ENCODE data around the gene PPIL1.

GRCh38 chr6:36844232-36845170, 30.1 kb downstream of the PPIL1 start:
- TF ChIP-seq, protein P1, sequence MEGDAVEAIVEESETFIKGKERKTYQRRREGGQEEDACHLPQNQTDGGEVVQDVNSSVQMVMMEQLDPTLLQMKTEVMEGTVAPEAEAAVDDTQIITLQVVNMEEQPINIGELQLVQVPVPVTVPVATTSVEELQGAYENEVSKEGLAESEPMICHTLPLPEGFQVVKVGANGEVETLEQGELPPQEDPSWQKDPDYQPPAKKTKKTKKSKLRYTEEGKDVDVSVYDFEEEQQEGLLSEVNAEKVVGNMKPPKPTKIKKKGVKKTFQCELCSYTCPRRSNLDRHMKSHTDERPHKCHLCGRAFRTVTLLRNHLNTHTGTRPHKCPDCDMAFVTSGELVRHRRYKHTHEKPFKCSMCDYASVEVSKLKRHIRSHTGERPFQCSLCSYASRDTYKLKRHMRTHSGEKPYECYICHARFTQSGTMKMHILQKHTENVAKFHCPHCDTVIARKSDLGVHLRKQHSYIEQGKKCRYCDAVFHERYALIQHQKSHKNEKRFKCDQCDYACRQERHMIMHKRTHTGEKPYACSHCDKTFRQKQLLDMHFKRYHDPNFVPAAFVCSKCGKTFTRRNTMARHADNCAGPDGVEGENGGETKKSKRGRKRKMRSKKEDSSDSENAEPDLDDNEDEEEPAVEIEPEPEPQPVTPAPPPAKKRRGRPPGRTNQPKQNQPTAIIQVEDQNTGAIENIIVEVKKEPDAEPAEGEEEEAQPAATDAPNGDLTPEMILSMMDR (IDR thresholded peaks at IDR 0.05) = no peak
- TF ChIP-seq POLR2A (IDR thresholded peaks at IDR 0.05) = no peak

Measured in Peyer's patch (tissue), 4 donors.